GM10266 (cell line): ENCODE data around the gene ADSL.

ENCODE experiments used
- DNase-seq: peaks from one replicate; pipeline ENCODE4 v3.0.0; 2012; ENCODE audit errors: extremely low spot score
- CTCF ChIP-seq: IDR thresholded peaks from 2 replicates; pipeline ENCODE4 v1.5.1; 2012; ENCODE audit warnings: mild to moderate bottlenecking, low read depth; ENCODE audit not compliant: control insufficient read depth, insufficient read depth; ENCODE audit errors: missing control alignments

The ADSL gene

GRCh38 chr22:40322021-40322420, 24.3 kb upstream of the ADSL start:
- no peak for TF ChIP-seq CTCF
- no peak for DNase-seq

DNA sequence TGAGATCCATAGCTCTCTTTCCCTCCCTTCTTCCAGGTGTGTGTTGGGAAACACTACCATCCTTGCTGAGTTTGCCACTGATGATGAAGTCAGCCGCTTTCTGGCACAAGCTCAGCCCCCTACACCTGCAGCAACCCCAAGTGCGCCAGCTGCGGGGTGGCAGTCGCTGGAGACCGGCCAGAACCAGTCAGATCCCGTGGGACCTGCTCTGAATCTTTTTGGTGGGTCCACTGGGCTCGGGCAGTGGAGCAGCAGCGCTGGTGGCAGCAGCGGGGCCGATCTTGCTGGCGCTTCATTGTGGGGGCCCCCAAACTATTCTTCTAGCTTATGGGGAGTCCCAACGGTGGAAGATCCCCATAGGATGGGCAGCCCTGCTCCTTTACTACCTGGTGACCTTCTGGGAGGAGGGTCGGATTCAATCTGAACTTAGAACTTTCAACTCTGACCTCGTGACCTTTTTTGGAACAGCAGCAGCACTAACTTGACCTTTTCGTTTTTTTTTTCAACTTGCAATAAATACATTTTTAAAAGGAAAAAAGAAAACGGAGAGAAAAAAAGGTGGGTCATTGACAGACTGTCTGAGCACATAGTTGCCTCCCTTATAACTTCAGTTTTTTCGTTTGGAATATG, 23.4 kb upstream of the ADSL start:
- no peak for TF ChIP-seq CTCF
- DNase-seq: no peak

GRCh38 chr22:40323681-40324171, 22.6 kb upstream of the ADSL start:
- no peak for DNase-seq
- no peak for TF ChIP-seq CTCF

DNA sequence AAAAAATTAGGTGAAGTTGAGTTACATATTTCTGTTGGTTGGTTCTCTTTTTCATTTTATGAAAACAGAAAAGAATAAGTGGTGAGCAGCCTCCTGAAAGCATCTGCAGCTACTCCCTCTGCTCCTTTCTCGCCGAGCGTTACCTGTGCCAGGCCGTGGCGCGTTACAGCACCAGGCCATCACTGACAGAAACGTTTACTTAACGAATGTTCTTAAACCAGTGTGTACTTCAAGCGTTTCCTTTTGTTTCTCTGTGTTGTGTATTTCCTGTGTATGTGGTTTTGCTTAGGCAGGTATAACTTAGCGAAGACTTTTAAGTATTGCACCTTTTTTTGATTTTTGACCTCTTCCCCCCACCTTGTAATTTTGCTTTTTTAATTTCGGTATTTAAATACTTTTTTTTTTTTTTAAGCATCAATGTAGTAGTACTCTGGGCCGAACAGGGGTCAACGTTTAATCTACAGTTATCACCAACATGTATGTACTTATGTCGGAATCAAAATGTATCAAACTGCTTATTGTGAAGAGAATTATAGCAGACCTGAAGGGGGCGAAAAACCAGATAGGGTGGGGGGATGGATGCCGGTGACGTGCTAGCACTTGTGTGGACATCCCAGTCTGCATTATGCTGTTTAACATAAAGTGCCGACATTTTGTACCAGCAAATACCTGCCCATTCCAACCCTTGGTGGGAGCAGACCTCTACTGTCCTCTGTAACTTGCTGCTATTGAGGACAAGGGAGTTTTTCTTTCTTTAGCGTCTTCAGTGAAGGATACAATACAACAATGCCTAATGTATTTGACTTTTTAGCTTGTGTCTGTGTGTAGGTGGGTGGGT, 21.6 kb upstream of the ADSL start:
- no peak for DNase-seq
- no peak for TF ChIP-seq CTCF

DNA sequence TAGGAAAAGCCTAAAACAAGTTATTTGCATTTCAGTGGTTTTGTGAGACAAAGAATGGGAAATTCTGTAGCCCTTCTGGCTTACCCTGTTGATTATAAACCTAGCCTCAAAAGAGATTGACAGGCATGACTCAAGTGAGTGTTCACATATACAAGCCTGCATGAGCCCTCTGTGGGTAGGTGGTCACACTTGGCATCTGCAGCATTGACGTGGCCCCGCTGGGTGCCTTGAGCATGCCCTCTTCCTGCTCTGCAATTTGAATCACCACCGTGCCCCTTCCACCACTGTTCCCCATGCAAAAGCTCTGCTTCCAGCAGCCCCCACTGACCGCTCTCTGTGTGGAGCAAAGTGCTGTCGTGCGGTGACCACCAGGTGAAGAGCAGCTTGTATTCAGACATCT, 21.0 kb upstream of the ADSL start:
- no peak for DNase-seq
- no peak for TF ChIP-seq CTCF

- DNase-seq: no peak
- no peak for TF ChIP-seq CTCF
Observed at GRCh38 chr22:40326905-40327735, 19.2 kb upstream of the ADSL start.
